DOHH2 (cell line): ENCODE data around the gene STK32B.

Source experiments
- EZH2phosphoT487 ChIP-seq: fragments of 200-600 bp; sonication (generic); IDR thresholded peaks from 2 replicates; pipeline ENCODE4 v1.6.1; 2017; ENCODE audit warnings: borderline replicate concordance, mild to moderate bottlenecking, antibody characterized with exemption, low read length, moderate library complexity, mixed read lengths
- TF ChIP-seq, protein P1 (sequence below): fragments of 200-600 bp; sonication (generic); IDR thresholded peaks from one replicate; pipeline ENCODE4 v1.5.1; 2014; ENCODE audit warnings: antibody characterized with exemption, mild to moderate bottlenecking, low read depth, low read length; ENCODE audit not compliant: poor library complexity, severe bottlenecking

DNA sequence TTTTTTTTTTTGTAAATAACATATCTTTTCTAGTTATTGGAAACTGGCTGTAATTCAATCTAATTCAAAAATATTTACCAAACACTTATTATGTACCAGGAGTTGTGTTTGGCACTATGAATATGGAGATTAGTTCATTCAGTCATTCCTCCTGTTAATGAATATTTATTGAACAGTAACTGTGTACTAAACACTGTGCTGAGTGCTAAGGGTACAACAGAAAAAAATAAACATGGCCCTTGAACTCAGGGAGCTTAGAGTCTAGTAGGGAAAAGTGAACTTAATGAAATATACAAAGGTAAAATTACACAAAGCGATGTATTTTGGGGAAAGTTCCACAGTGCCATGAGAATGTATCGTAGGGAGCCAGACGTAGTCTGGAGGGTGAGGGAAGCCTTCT is 87.1 kb downstream of the STK32B start:
- TF ChIP-seq, protein P1, sequence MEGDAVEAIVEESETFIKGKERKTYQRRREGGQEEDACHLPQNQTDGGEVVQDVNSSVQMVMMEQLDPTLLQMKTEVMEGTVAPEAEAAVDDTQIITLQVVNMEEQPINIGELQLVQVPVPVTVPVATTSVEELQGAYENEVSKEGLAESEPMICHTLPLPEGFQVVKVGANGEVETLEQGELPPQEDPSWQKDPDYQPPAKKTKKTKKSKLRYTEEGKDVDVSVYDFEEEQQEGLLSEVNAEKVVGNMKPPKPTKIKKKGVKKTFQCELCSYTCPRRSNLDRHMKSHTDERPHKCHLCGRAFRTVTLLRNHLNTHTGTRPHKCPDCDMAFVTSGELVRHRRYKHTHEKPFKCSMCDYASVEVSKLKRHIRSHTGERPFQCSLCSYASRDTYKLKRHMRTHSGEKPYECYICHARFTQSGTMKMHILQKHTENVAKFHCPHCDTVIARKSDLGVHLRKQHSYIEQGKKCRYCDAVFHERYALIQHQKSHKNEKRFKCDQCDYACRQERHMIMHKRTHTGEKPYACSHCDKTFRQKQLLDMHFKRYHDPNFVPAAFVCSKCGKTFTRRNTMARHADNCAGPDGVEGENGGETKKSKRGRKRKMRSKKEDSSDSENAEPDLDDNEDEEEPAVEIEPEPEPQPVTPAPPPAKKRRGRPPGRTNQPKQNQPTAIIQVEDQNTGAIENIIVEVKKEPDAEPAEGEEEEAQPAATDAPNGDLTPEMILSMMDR, result no peak
- TF ChIP-seq EZH2phosphoT487, result no peak
